NB4 (cell line): ENCODE measurements around the gene SP2.

ENCODE experiments used
- MYC ChIP-seq: IDR thresholded peaks from 2 replicates; pipeline ENCODE4 v1.6.1; 2011; ENCODE audit warnings: low read depth, low read length
- POLR2A ChIP-seq: IDR thresholded peaks from 2 replicates; pipeline ENCODE4 v1.6.1; 2011; ENCODE audit warnings: mild to moderate bottlenecking; ENCODE audit not compliant: insufficient read length; ENCODE audit errors: extremely low read depth
- TF ChIP-seq, protein P1 (sequence below): IDR thresholded peaks from one replicate; pipeline ENCODE4 v1.5.1; 2012; ENCODE audit warnings: low read depth, low read length
- TF ChIP-seq, protein P2 (sequence below): IDR thresholded peaks from 2 replicates; pipeline ENCODE4 v1.6.1; 2011; ENCODE audit warnings: low read depth, low read length

DNA sequence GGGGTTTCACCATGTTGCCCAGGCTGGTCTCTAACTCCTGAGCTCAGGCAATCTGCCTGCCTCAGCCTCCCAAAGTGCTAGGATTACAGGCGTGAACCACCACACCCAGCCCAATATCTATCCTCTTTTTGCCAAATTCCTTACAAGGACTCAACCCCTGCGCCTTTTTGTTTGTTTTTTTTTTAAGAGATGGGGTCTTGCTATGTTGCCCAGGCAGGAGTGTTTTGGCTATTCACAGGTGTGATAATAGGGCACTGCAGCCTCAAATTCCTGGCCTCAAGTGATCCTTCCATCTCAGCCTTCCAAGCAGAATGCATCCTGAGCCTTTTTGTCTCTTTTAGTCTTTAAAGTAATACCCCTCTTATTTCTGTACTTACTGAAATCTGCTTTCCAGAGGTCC is 17.0 kb downstream of the SP2 start:
- TF ChIP-seq, protein P1, sequence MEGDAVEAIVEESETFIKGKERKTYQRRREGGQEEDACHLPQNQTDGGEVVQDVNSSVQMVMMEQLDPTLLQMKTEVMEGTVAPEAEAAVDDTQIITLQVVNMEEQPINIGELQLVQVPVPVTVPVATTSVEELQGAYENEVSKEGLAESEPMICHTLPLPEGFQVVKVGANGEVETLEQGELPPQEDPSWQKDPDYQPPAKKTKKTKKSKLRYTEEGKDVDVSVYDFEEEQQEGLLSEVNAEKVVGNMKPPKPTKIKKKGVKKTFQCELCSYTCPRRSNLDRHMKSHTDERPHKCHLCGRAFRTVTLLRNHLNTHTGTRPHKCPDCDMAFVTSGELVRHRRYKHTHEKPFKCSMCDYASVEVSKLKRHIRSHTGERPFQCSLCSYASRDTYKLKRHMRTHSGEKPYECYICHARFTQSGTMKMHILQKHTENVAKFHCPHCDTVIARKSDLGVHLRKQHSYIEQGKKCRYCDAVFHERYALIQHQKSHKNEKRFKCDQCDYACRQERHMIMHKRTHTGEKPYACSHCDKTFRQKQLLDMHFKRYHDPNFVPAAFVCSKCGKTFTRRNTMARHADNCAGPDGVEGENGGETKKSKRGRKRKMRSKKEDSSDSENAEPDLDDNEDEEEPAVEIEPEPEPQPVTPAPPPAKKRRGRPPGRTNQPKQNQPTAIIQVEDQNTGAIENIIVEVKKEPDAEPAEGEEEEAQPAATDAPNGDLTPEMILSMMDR, result no peak
- TF ChIP-seq, protein P2, sequence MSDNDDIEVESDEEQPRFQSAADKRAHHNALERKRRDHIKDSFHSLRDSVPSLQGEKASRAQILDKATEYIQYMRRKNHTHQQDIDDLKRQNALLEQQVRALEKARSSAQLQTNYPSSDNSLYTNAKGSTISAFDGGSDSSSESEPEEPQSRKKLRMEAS, result no peak
- TF ChIP-seq POLR2A (no peak), MYC (no peak)
